H9 (cell line): ENCODE results near the gene YES1. TPM values are rescaled to one million over a fixed set of nuclear protein-coding genes. Genes with fewer than 3 reads are reported as not detected.
"Not testable (repeated sequence)": the region's sequence is repeated elsewhere in the genome, so short reads cannot be mapped to it uniquely, and the experiment has no call there.

Experiments
- DNase-seq: peaks from one replicate; pipeline ENCODE4 v3.0.0-alpha.2; 2017
- H2AFZ ChIP-seq: one replicate; pipeline ENCODE4 v1.6.1; 2013; ENCODE audit warnings: mild to moderate bottlenecking, low read length, control low read depth, moderate library complexity
- H2AK5ac ChIP-seq: 2 replicates; pipeline ENCODE4 v1.6.1; 2013; ENCODE audit warnings: low read length, control low read depth, mixed read lengths; ENCODE audit not compliant: insufficient read length
- H2BK120ac ChIP-seq: one replicate; pipeline ENCODE4 v1.6.1; 2013; ENCODE audit warnings: low read depth, mild to moderate bottlenecking, low read length, control low read depth, inconsistent platforms; ENCODE audit not compliant: poor library complexity, severe bottlenecking
- H2BK12ac ChIP-seq: 2 replicates; pipeline ENCODE4 v1.6.1; 2013; ENCODE audit warnings: low read length, control low read depth, mixed read lengths, low read depth; ENCODE audit not compliant: insufficient read length
- H2BK15ac ChIP-seq: 2 replicates; pipeline ENCODE4 v1.6.1; 2013; ENCODE audit warnings: low read depth, low read length, control low read depth
- H2BK20ac ChIP-seq: one replicate; pipeline ENCODE4 v1.6.1; 2013; ENCODE audit warnings: low read depth, mild to moderate bottlenecking, low read length, control low read depth, inconsistent platforms; ENCODE audit not compliant: poor library complexity, severe bottlenecking
- H2BK5ac ChIP-seq: 2 replicates; pipeline ENCODE4 v1.6.1; 2013; ENCODE audit warnings: low read length, control low read depth, mixed read lengths; ENCODE audit not compliant: insufficient read length
- H3K14ac ChIP-seq: 2 replicates; pipeline ENCODE4 v1.6.1; 2013; ENCODE audit warnings: low read length, control low read depth; ENCODE audit not compliant: insufficient read depth
- H3K18ac ChIP-seq: 2 replicates; pipeline ENCODE4 v1.6.1; 2013; ENCODE audit warnings: low read depth, mild to moderate bottlenecking, mixed read lengths, low read length, control low read depth; ENCODE audit not compliant: insufficient read length
- H3K23ac ChIP-seq: 2 replicates; pipeline ENCODE4 v1.6.1; 2013; ENCODE audit warnings: low read length, control low read depth, mixed read lengths, low read depth; ENCODE audit not compliant: insufficient read length
- H3K23me2 ChIP-seq: 2 replicates; pipeline ENCODE4 v1.6.1; 2013; ENCODE audit warnings: low read depth, mild to moderate bottlenecking, mixed read lengths, low read length, control low read depth; ENCODE audit not compliant: insufficient read length, poor library complexity, severe bottlenecking
- H3K27ac ChIP-seq: 2 replicates; pipeline ENCODE4 v1.5.1; 2013; ENCODE audit warnings: low read length, control low read depth, mixed read lengths, low read depth; ENCODE audit not compliant: insufficient read length
- H3K27me3 ChIP-seq: 2 replicates; pipeline ENCODE4 v1.6.1; 2013; ENCODE audit warnings: low read length, control low read depth, inconsistent platforms; ENCODE audit not compliant: insufficient read depth
- H3K4ac ChIP-seq: 2 replicates; pipeline ENCODE4 v1.6.1; 2013; ENCODE audit warnings: low read depth, mild to moderate bottlenecking, control low read depth, inconsistent platforms, low read length, moderate library complexity
- H3K4me1 ChIP-seq: 2 replicates; pipeline ENCODE4 v1.6.1; 2013; ENCODE audit warnings: low read length, control low read depth, inconsistent platforms; ENCODE audit not compliant: insufficient read depth
- H3K4me2 ChIP-seq: 2 replicates; pipeline ENCODE4 v1.6.1; 2013; ENCODE audit warnings: low read length, control low read depth, mixed read lengths; ENCODE audit not compliant: insufficient read length, insufficient read depth
- H3K56ac ChIP-seq: 2 replicates; pipeline ENCODE4 v1.6.1; 2013; ENCODE audit warnings: low read depth, mild to moderate bottlenecking, mixed read lengths, low read length, control low read depth; ENCODE audit not compliant: insufficient read length
- H3K79me1 ChIP-seq: 2 replicates; pipeline ENCODE4 v1.6.1; 2013; ENCODE audit warnings: low read depth, mild to moderate bottlenecking, moderate library complexity, low read length, control low read depth, inconsistent platforms; ENCODE audit not compliant: insufficient read depth, poor library complexity, severe bottlenecking
- H3K79me2 ChIP-seq: 2 replicates; pipeline ENCODE4 v1.6.1; 2013; ENCODE audit warnings: low read length, control low read depth, inconsistent platforms; ENCODE audit not compliant: insufficient read depth
- H3K9ac ChIP-seq: 2 replicates; pipeline ENCODE4 v1.6.1; 2013; ENCODE audit warnings: low read length, control low read depth, mixed read lengths; ENCODE audit not compliant: insufficient read length; ENCODE audit errors: extremely low read depth
- H3K9me3 ChIP-seq: one replicate; pipeline ENCODE4 v1.6.1; 2013; ENCODE audit warnings: low read depth, low read length, inconsistent platforms; ENCODE audit not compliant: control insufficient read depth
- H3T11ph ChIP-seq: one replicate; pipeline ENCODE4 v1.6.1; 2013; ENCODE audit warnings: mild to moderate bottlenecking, low read length, control low read depth, inconsistent platforms
- H4K20me1 ChIP-seq: one replicate; pipeline ENCODE4 v1.6.1; 2013; ENCODE audit not compliant: control insufficient read depth, insufficient read length, insufficient read depth
- H4K5ac ChIP-seq: 2 replicates; pipeline ENCODE4 v1.6.1; 2013; ENCODE audit warnings: low read depth, mild to moderate bottlenecking, mixed read lengths, low read length, control low read depth; ENCODE audit not compliant: insufficient read length
- H4K8ac ChIP-seq: replicated peaks from 2 replicates; pipeline ENCODE4 v1.6.1; 2013; ENCODE audit warnings: low read length, control low read depth, mixed read lengths, low read depth; ENCODE audit not compliant: insufficient read length
- H4K91ac ChIP-seq: 2 replicates; pipeline ENCODE4 v1.6.1; 2013; ENCODE audit warnings: low read depth, mild to moderate bottlenecking, moderate library complexity, mixed read lengths, low read length, control low read depth; ENCODE audit not compliant: insufficient read length
- H3K27ac Mint-ChIP-seq, 3 experiments: 2 replicates in 2 of 3; 3 replicates in 1 of 3; pipeline ENCODE4 v1.8.0; 2020 to 2021; ENCODE audit warnings: mixed read lengths in 3 of 3, mild to moderate bottlenecking in 1 of 3, moderate library complexity in 1 of 3
- H3K27me3 Mint-ChIP-seq: 2 replicates; pipeline ENCODE4 v1.8.0; 2021; ENCODE audit warnings: low read depth, mild to moderate bottlenecking, moderate library complexity, mixed read lengths
- H3K36me3 Mint-ChIP-seq, 3 experiments: 2 replicates in 2 of 3; 3 replicates in 1 of 3; pipeline ENCODE4 v1.8.0; 2020 to 2021; ENCODE audit warnings: low read depth in 3 of 3, mixed read lengths in 3 of 3; ENCODE audit not compliant: insufficient read depth in 1 of 3
- H3K4me1 Mint-ChIP-seq, 2 experiments: 2 replicates each; pipeline ENCODE4 v1.8.0; 2020; ENCODE audit warnings: mixed read lengths in 2 of 2
- H3K4me3 Mint-ChIP-seq, 2 experiments: 2 replicates in 1 of 2; 3 replicates in 1 of 2; pipeline ENCODE4 v1.8.0; 2020 to 2021; ENCODE audit warnings: mild to moderate bottlenecking in 2 of 2, mixed read lengths in 2 of 2, moderate library complexity in 1 of 2
- H3K9me3 Mint-ChIP-seq, 2 experiments: 2 replicates in 1 of 2; 3 replicates in 1 of 2; pipeline ENCODE4 v1.8.0; 2020; ENCODE audit warnings: mild to moderate bottlenecking in 2 of 2, mixed read lengths in 2 of 2, moderate library complexity in 1 of 2
- CTCF ChIP-seq: fragments of 200-600 bp; sonication (generic); conservative IDR thresholded peaks from 3 replicates; pipeline ENCODE4 v1.8.0; 2021; ENCODE audit warnings: antibody characterized with exemption, mild to moderate bottlenecking
- WGBS: extraction: QIAGEN DNeasy Blood & Tissue Kit; methylation state at CpG from one replicate; pipeline ENCODE4 v1.1.7; 2013; ENCODE audit warnings: missing lambda C conversion rate, low lambda C conversion rate, mixed read lengths; ENCODE audit not compliant: insufficient read length; ENCODE audit errors: extremely low coverage; 5-methylcytosine and 5-hydroxymethylcytosine counted together
- total RNA-seq: library from RNA; stranded (reverse); gene quantifications from 2 replicates; pipeline ENCODE4 v1.2.1, GENCODE V29; 2021

Gene YES1
- total RNA-seq, 1 experiment from 2014 or later = 86.9 TPM

- peak; percentile 57 for TF ChIP-seq CTCF
- H3K18ac ChIP-seq, H2BK15ac ChIP-seq, H3K4me3 Mint-ChIP-seq, H4K91ac ChIP-seq, H3K4ac ChIP-seq, H3T11ph ChIP-seq, H2AFZ ChIP-seq, H4K8ac ChIP-seq, H3K27ac Mint-ChIP-seq, H2BK20ac ChIP-seq, H2BK5ac ChIP-seq, H3K23me2 ChIP-seq, H3K27me3 ChIP-seq, H3K4me1 Mint-ChIP-seq, H4K20me1 ChIP-seq, H3K27ac ChIP-seq, H2BK12ac ChIP-seq, H3K9ac ChIP-seq, H3K9me3 Mint-ChIP-seq, H3K23ac ChIP-seq, H3K4me2 ChIP-seq, H3K4me1 ChIP-seq, H3K79me2 ChIP-seq, H4K5ac ChIP-seq, H2AK5ac ChIP-seq, H3K79me1 ChIP-seq, H3K56ac ChIP-seq, H3K14ac ChIP-seq, H2BK120ac ChIP-seq, H3K9me3 ChIP-seq, H3K27me3 Mint-ChIP-seq: not testable (repeated sequence)
- H3K36me3 Mint-ChIP-seq = peaks cover 11 to 46% (median 29%) of the 10 kb centered on the region in 3 experiments
- WGBS = no CpG with 5 or more reads among the region's 5 CpGs
- peak; percentile 36 for DNase-seq
Measured at GRCh38 chr18:730120-730519, 81.9 kb downstream of the YES1 start.
